ENCODE measurements around the gene CFAP410.

DNA sequence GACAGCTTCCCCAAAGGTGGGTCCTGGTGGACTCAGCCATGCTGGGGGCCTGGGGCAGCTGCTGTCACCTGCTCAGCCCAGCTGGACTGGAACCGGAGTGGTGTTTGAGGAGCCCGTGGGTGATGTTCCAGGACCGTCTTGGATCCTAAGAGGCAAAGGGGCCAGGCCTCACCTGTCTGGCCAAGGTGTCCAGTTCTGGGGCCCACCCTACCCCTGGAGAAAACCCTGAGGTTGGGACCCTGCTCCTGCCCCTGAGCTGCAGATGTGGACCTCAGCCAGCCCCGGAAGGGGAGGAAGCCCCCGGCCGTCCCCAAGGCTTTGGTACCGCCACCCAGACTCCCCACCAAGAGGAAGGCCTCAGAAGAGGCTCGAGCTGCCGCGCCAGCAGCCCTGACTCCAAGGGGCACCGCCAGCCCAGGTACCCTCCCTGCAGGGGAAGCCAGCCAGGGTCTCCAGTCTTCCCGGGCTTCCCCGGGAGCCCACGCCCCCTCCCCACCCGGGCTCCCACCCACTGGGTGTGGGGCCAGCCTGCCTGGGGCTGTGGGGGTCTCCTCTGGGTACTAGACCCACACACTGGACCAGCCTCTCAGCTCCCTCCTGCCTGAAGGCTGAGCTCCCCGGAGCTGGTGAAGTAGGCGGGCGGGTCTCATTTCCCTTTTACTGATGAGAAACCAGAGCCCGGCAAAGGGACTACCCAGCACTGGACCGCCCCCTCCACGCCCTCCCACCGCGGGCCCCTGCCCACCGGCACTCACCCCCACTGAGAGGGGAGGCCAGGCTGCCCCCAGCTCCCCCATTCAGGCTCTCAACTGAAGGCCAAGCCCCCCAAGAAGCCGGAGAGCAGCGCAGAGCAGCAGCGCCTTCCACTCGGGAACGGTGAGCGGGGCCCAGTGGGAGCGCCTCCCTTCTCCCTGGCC, 52.2 kb downstream of the CFAP410 start:
- TF ChIP-seq, protein P1, sequence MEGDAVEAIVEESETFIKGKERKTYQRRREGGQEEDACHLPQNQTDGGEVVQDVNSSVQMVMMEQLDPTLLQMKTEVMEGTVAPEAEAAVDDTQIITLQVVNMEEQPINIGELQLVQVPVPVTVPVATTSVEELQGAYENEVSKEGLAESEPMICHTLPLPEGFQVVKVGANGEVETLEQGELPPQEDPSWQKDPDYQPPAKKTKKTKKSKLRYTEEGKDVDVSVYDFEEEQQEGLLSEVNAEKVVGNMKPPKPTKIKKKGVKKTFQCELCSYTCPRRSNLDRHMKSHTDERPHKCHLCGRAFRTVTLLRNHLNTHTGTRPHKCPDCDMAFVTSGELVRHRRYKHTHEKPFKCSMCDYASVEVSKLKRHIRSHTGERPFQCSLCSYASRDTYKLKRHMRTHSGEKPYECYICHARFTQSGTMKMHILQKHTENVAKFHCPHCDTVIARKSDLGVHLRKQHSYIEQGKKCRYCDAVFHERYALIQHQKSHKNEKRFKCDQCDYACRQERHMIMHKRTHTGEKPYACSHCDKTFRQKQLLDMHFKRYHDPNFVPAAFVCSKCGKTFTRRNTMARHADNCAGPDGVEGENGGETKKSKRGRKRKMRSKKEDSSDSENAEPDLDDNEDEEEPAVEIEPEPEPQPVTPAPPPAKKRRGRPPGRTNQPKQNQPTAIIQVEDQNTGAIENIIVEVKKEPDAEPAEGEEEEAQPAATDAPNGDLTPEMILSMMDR (IDR thresholded peaks at IDR 0.05; ENCODE audit: low read length): no peak
- no peak for TF ChIP-seq EZH2 (optimal IDR thresholded peaks at IDR 0.05; ENCODE audit: low read depth, low read length)

Data from MM.1S (cell line).